Nephron (organoid): ENCODE data around the gene SULF2.
"Not testable (repeated sequence)": the region's sequence is repeated elsewhere in the genome, so short reads cannot be mapped to it uniquely, and the experiment has no call there.

Experiments used
- H3K27ac Mint-ChIP-seq, 3 experiments: 2 replicates each; pipeline ENCODE4 v1.8.0; 2020; ENCODE audit warnings: mixed read lengths in 3 of 3, mild to moderate bottlenecking in 2 of 3, moderate library complexity in 1 of 3
- H3K27me3 Mint-ChIP-seq: 2 replicates; pipeline ENCODE4 v1.8.0; 2021; ENCODE audit warnings: low read depth, mild to moderate bottlenecking, moderate library complexity, mixed read lengths
- H3K36me3 Mint-ChIP-seq: 2 replicates; pipeline ENCODE4 v1.8.0; 2020; ENCODE audit warnings: low read depth, mixed read lengths
- H3K4me1 Mint-ChIP-seq: 2 replicates; pipeline ENCODE4 v1.8.0; 2020; ENCODE audit warnings: mixed read lengths
- H3K4me3 Mint-ChIP-seq, 3 experiments: 2 replicates each; pipeline ENCODE4 v1.8.0; 2020; ENCODE audit warnings: mild to moderate bottlenecking in 3 of 3, mixed read lengths in 3 of 3, moderate library complexity in 2 of 3
- H3K9me3 Mint-ChIP-seq: 2 replicates; pipeline ENCODE4 v1.8.0; 2020; ENCODE audit warnings: mixed read lengths
- TF ChIP-seq, protein P1 (sequence below), 3 experiments: fragments of 200-600 bp; sonication (generic); IDR thresholded peaks; one replicate each; pipeline ENCODE4 v1.5.0; 2021; ENCODE audit warnings: antibody characterized with exemption in 3 of 3; ENCODE audit not compliant: unreplicated experiment in 3 of 3

The SULF2 gene

DNA sequence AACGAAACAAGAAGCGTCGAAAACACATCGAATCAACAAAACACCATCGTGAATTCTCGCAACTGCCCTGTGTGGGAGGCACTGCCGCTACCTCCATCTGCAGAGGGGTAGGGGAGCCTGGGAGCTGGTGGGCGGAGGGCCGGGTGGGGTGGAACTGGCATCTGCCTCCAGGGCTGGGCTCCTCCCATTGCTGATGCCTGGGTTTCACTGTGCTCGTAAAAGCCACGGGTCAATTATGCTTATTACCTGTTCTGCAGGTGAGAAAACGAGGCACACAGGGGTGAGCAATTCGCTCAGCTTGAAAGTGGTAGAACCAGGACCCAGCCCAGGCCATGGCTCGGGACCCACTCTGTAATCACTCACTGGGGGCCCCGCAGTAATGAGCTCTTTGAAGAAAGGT lies 16.5 kb upstream of the SULF2 start:
- H3K27ac Mint-ChIP-seq, result no peak overlapping the region
- TF ChIP-seq, protein P1, sequence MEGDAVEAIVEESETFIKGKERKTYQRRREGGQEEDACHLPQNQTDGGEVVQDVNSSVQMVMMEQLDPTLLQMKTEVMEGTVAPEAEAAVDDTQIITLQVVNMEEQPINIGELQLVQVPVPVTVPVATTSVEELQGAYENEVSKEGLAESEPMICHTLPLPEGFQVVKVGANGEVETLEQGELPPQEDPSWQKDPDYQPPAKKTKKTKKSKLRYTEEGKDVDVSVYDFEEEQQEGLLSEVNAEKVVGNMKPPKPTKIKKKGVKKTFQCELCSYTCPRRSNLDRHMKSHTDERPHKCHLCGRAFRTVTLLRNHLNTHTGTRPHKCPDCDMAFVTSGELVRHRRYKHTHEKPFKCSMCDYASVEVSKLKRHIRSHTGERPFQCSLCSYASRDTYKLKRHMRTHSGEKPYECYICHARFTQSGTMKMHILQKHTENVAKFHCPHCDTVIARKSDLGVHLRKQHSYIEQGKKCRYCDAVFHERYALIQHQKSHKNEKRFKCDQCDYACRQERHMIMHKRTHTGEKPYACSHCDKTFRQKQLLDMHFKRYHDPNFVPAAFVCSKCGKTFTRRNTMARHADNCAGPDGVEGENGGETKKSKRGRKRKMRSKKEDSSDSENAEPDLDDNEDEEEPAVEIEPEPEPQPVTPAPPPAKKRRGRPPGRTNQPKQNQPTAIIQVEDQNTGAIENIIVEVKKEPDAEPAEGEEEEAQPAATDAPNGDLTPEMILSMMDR (IDR thresholded peaks at IDR 0.05; ENCODE audit: unreplicated experiment in 3 of 3), result no peak
- H3K9me3 Mint-ChIP-seq, result no peaks in the 10 kb centered on the region
- no peak overlapping the region for H3K4me3 Mint-ChIP-seq
- H3K4me1 Mint-ChIP-seq, result peaks cover 11% of the 10 kb centered on the region
- no peaks in the 10 kb centered on the region for H3K36me3 Mint-ChIP-seq
- peaks cover 11% of the 10 kb centered on the region for H3K27me3 Mint-ChIP-seq

GRCh38 chr20:47801079-47801478 lies 15.8 kb upstream of the SULF2 start:
- H3K4me3 Mint-ChIP-seq, result no peak overlapping the region
- peaks cover 7% of the 10 kb centered on the region for H3K27me3 Mint-ChIP-seq
- H3K4me1 Mint-ChIP-seq, result peaks cover 11% of the 10 kb centered on the region
- H3K9me3 Mint-ChIP-seq, result no peaks in the 10 kb centered on the region
- TF ChIP-seq, protein P1 (IDR thresholded peaks at IDR 0.05; ENCODE audit: unreplicated experiment in 3 of 3), result no peak
- H3K36me3 Mint-ChIP-seq, result no peaks in the 10 kb centered on the region
- no peak overlapping the region for H3K27ac Mint-ChIP-seq

- no peaks in the 10 kb centered on the region for H3K36me3 Mint-ChIP-seq
- H3K27me3 Mint-ChIP-seq, result peaks cover 7% of the 10 kb centered on the region
- no peak overlapping the region for H3K4me3 Mint-ChIP-seq
- no peaks in the 10 kb centered on the region for H3K9me3 Mint-ChIP-seq
- peaks cover 11% of the 10 kb centered on the region for H3K4me1 Mint-ChIP-seq
- TF ChIP-seq, protein P1 (IDR thresholded peaks at IDR 0.05; ENCODE audit: unreplicated experiment in 3 of 3), result no peak
- H3K27ac Mint-ChIP-seq, result no peak overlapping the region
These were observed 15.3 kb upstream of the SULF2 start for GRCh38 chr20:47800623-47801022.

GRCh38 chr20:47799116-47799715 lies 13.9 kb upstream of the SULF2 start:
- Mint-ChIP-seq H3K27ac (peak overlapping the region; percentile 14 to 84 (median 16)), H3K27me3 (peaks cover 4% of the 10 kb centered on the region), H3K9me3 (no peaks in the 10 kb centered on the region), H3K36me3 (no peaks in the 10 kb centered on the region), H3K4me1 (peaks cover 11% of the 10 kb centered on the region), H3K4me3 (no peak overlapping the region)
- TF ChIP-seq, protein P1 (IDR thresholded peaks at IDR 0.05; ENCODE audit: unreplicated experiment in 3 of 3), result no peak

DNA sequence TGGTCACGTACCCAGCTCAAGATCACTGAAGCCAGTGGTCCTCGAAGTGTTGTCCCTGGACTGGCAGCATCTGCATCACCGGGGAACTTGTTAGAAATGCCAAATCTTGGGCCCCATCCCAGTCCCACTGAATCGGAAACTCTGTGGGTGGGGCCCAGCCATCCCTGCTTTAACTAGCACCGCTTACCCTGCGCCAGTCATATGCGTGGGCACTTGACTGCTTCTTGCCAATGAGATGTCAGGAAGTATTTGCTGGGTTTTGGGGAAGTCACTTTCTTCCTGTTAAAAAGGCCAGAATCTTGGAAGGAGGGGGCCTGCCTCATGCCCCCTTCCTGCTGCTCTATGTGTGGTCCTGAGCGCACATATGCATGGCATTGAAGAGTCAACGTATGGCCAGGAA lies 11.7 kb upstream of the SULF2 start:
- TF ChIP-seq, protein P1 (IDR thresholded peaks at IDR 0.05; ENCODE audit: unreplicated experiment in 3 of 3), result no peak
- Mint-ChIP-seq H3K4me3 (no peak overlapping the region), H3K27me3 (peaks cover 10% of the 10 kb centered on the region), H3K4me1 (peaks cover 17% of the 10 kb centered on the region), H3K9me3 (no peaks in the 10 kb centered on the region), H3K36me3 (no peaks in the 10 kb centered on the region), H3K27ac (no peak overlapping the region)

GRCh38 chr20:47795214-47795907 lies 10.1 kb upstream of the SULF2 start:
- peaks cover 33% of the 10 kb centered on the region for H3K4me1 Mint-ChIP-seq
- TF ChIP-seq, protein P1 (IDR thresholded peaks at IDR 0.05; ENCODE audit: unreplicated experiment in 3 of 3), result no peak
- no peak overlapping the region for H3K27ac Mint-ChIP-seq
- peaks cover 10% of the 10 kb centered on the region for H3K27me3 Mint-ChIP-seq
- H3K9me3 Mint-ChIP-seq, result no peaks in the 10 kb centered on the region
- H3K36me3 Mint-ChIP-seq, result no peaks in the 10 kb centered on the region
- no peak overlapping the region for H3K4me3 Mint-ChIP-seq

- H3K36me3 Mint-ChIP-seq, H3K27me3 Mint-ChIP-seq, H3K9me3 Mint-ChIP-seq, H3K27ac Mint-ChIP-seq, H3K4me3 Mint-ChIP-seq: not testable (repeated sequence)
- H3K4me1 Mint-ChIP-seq, result peaks cover 41% of the 10 kb centered on the region
These were observed 9.0 kb upstream of the SULF2 start for GRCh38 chr20:47794264-47794663.
